Activated T-cell treated with anti-CD3 and anti-CD28 coated beads, Interleukin-2, amount 50 U/mL, for 48 hours (primary cell): ENCODE measurements around the gene FAM83B.
"Not testable (repeated sequence)": the region's sequence is repeated elsewhere in the genome, so short reads cannot be mapped to it uniquely, and the experiment has no call there.

Experiments used
- DNase-seq, 2 experiments: peaks; one replicate each; pipeline ENCODE4 v3.0.0-alpha.2; 2020

FAM83B gene, protein sequence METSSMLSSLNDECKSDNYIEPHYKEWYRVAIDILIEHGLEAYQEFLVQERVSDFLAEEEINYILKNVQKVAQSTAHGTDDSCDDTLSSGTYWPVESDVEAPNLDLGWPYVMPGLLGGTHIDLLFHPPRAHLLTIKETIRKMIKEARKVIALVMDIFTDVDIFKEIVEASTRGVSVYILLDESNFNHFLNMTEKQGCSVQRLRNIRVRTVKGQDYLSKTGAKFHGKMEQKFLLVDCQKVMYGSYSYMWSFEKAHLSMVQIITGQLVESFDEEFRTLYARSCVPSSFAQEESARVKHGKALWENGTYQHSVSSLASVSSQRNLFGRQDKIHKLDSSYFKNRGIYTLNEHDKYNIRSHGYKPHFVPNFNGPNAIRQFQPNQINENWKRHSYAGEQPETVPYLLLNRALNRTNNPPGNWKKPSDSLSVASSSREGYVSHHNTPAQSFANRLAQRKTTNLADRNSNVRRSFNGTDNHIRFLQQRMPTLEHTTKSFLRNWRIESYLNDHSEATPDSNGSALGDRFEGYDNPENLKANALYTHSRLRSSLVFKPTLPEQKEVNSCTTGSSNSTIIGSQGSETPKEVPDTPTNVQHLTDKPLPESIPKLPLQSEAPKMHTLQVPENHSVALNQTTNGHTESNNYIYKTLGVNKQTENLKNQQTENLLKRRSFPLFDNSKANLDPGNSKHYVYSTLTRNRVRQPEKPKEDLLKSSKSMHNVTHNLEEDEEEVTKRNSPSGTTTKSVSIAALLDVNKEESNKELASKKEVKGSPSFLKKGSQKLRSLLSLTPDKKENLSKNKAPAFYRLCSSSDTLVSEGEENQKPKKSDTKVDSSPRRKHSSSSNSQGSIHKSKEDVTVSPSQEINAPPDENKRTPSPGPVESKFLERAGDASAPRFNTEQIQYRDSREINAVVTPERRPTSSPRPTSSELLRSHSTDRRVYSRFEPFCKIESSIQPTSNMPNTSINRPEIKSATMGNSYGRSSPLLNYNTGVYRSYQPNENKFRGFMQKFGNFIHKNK

GRCh38 chr6:54846243-54846856, at the start of gene FAM83B:
TSS of gene FAM83B (plus strand) at chr6:54846771. CDS start at chr6:54870247, 23,476 bp downstream.
- no peak for DNase-seq

DNA sequence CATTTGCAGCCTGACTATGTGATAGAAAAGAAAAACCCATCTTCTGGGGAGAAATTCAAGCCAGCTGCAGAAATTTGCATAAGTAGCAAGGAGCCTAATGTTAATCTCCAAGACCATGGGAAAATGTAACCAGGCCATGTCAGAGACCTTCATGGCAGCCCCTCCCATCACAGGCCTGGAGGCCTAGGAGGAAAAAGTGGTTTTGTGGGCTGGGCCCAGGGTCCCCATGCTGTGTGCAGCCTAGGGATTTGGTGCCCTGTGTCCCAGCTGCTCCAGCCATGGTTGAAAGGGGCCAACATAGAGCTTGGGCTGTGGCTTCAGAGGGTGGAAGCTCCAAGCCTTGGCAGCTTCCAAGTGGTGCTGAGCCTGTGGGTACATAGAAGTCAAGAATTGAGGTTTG, 49.7 kb upstream of the FAM83B start:
- not testable (repeated sequence) for DNase-seq

DNA sequence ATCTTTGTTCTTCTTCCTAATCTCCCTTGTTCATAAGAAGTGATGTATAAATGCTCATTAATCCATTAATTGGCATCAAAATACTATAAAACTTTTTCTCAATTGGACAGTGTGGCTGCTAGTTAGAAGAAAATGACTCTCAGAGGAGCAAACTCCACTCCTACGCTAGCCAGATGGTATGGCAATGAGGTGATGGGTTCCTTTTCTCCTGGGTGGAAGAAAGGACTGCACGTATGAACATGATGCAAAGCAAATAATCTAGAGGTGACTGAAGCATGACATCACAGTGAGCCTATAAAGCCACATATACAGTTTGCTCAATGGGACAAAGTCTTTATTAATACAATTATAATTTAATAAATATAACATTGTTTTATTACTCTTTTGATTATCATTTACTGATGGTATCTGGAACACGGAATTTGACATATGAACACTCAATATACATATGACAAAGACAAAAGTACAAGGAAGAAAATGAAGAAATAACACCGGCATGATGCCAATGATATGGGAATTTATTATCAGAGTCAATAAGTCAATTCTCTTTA, 46.4 kb upstream of the FAM83B start:
- DNase-seq = no peak

DNA sequence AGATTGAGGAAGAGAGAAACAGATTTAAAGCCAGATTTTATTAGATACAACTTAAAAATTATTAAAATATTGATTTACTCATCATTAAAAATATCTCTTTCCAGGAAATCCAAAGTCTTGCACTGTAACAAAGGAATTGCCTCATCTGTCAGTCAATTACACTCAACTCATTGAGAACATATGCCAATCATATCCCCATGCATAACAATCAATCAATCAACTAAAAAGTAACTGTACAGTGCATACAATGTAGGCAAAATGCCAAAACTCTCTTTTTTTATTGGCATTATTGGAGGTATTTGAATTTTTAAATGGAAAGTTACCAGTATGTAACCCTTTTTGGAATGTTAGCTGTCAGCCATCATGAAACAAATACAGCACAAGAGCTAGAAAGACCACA, 45.3 kb upstream of the FAM83B start:
- DNase-seq = no peak

- no peak for DNase-seq
These were observed 44.9 kb upstream of the FAM83B start for GRCh38 chr6:54801669-54802068.

DNA sequence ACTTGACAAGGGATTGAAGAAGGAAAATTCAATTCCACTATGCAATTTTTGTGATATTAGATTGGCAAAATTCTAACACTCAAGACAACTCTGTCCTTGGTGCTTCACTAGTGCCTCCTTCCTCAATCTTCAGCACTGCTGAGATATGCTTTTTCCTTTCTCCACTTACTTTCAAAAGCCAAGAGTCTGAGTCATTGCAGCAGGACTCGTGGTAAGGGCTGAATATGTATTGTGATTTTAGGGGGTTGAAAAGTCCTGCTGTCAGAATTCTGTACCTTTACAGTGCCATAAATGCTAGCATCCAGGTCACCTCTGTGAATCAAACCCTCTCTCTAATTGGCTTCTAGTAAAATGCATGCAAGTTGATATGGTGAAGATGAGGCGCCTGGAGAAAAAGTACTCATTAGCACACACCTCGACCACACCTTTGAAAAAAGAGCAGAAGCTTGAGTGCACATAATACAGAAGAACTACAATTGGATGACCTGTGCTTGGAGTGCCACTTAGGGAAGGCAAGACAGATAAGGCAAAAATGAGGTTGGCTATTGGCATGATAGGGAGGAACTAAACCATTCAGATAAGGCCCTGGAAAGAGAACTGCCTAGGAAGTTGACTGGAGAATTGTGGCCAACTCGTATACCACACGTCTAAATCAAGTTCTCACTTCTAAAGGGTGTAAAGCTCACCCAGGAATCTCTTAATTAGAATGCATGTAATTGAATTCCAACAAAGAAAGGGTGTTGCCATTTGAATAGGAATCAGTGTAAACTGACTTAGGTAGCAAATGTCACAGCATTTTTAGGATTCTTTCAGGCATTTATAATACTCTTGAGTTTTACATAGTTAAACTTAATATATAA, 43.6 kb upstream of the FAM83B start:
- no peak for DNase-seq

- DNase-seq = no peak
These were observed 41.5 kb upstream of the FAM83B start for GRCh38 chr6:54805077-54805476.

DNA sequence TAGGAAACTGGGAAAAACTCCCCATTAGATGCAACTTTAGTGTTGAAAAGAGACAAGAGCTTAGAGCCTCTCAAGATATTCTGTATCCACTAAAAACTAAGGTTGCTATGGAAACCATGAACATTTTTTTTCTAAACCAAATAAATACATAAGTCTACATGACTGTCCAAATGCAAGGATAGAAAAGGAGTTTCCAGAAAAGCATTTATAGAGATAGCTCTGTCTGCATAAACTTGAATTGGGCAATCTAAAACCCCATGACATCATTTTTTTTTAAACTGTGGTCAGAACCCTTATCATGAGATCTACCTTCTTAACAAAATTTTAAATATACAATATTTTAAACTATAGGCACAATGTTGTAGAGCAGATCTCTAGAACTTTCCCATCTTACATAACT, 36.4 kb upstream of the FAM83B start:
- DNase-seq = no peak

DNA sequence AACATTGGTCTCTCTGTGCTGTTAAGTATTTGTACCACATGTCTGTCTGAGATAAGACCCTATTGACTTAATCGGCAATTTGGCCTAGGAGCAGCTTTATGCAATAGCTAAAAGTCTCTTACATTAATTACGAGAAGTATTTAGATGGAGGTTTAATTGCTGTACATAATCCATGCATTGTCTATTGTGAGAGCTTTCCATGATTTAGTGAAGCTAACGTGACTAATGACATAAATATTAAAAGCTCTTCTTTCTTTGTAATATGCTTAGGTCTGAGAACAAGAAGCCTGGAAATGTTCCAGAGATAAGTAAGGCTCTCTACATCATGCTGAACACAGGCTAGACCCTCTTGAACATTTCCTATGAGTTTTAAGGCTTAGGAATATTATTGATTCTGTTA, 32.7 kb upstream of the FAM83B start:
- no peak for DNase-seq

GRCh38 chr6:54817236-54817635, 29.3 kb upstream of the FAM83B start:
- no peak for DNase-seq

GRCh38 chr6:54817834-54818233, 28.7 kb upstream of the FAM83B start:
- DNase-seq = no peak

DNA sequence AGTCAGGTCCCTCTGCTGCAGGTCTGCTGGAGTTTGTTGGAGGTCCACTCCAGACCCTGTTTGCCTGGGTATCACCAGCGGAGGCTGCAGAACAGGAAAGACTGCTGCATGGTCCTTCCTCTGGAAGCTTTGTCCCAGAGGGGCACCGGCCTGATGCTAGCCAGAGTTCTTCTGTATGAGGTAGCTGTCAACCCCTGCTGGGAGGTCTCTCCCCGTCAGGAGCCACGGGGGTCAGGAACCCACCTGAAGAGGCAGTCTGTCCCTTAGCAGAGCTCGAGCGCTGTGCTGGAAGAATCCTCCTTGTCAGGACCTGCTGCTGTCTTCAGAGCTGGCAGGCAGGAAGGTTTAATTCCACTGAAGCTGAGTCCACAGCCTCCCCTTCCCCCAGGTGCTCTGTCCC, 22.3 kb upstream of the FAM83B start:
- DNase-seq = not testable (repeated sequence)

DNA sequence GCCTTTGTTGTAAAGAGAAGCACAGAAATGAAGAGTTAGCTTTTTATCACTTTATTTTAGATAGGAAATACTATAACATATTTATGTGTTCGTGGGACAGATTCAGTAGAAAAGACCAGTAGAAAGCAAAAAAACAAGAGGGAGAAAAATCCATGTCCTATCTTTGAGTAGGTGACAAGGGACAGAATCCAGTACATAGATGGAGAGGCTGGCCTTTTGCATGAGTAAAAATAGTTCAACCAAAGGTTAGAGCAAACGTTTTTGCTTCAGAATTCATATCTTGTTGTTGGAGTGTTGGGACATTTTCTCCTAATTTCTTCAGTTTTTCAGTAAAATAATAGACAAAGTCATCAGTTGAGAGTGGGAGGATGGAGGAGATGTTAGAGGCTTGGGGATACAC, 19.6 kb upstream of the FAM83B start:
- no peak for DNase-seq

- no peak for DNase-seq
These were observed 16.4 kb upstream of the FAM83B start for GRCh38 chr6:54830216-54830615.

- DNase-seq = no peak
These were observed 11.4 kb upstream of the FAM83B start for GRCh38 chr6:54835176-54835575.

DNA sequence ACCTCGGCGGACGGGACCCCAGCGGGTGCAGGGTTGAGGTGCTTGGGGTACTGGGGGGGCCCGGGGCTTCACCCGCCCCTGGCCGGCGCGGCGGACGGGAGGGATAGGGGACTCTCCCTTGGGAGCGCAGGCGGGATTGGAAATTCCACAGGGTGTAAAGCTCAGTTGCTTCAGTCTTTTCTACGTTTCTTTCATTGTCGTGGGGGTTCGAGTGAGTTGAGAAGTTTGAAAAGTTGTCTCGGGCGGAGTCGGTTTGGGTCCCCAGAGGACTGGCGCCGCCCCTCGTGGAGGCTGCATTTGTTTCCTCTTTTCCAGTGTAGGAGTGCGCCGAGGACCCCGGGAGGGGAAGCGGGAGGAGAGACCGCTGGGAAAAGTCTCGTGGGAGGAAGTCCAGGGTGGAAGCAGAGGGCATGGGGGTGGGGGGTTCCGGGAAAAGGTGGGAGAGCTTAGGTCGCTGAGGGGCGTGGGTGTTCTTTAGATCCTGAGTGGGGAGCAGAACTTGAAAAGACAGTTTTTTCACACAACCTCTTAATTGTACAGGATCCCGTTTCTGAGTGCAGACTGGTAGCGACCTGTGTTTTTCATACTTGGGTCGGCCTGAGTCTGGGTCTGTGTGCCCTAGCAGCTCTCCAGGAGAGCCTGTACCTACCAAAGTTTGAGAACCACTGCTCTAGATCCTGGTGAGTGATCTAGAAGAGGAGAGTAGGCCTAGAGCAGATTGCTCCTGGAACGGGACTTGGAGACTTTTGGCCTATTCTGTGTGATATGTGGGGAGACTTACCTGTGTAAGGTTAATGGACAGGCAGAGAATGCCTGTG, 495 bp downstream of the FAM83B start:
- DNase-seq = no peak

- no peak for DNase-seq
These were observed 1.4 kb downstream of the FAM83B start for GRCh38 chr6:54847799-54848597.

DNA sequence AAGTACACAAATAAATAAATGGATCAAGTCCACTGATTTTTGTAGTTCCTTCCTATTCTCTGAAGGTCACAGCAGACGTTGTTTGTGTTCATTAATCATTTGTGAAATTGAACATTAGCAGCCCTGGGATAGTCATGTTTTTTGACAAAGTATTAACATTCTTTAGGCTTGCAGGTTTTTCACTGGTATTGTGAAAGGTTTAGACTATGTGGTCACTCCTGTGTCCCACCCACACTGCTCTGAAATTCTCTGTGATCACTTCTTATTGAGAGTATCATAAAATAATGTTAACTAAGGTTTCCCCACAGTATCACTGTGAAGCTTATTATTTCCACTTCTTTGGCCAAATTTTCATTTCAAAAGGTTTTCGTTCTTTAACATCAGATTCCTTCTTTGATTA, 3.5 kb downstream of the FAM83B start:
- DNase-seq = no peak

DNA sequence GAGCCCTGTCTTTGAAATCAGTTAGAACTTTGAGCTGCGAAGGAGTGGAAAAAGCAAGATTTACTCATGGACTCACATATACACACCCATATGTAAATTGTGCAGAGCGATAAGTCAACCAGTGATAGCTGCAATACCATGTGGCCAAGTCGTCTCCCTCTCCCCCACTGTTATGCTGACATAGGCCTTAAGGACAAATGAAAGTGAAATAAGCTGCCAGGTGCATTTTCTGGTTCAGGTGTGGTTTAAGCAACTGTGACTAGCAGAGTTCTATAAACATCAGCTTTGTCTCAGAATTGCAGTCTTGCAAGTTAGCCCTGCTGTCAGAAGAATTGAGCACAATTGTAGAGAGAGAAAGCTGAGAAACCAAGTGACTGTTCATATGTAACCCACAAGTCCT, 9.6 kb downstream of the FAM83B start:
- DNase-seq = no peak

- no peak for DNase-seq
These were observed 13.6 kb downstream of the FAM83B start for GRCh38 chr6:54860132-54860531.
